ENCODE results near the gene PGGHG. TPM values are rescaled to one million over a fixed set of nuclear protein-coding genes. Genes with fewer than 3 reads are reported as not detected.

Gene PGGHG
- total and polyA plus RNA-seq, 10 of the 15 experiments (the other 5 are each of a cell fraction or from before 2014, with no cell fraction given): 0.10 to 8.3 (median 1.8) TPM

GRCh38 chr11:279040-279965, 9.6 kb upstream of the PGGHG start (continued):
- TF ChIP-seq HSF1 (IDR thresholded peaks at IDR 0.05; ENCODE audit: low read depth, low read length) (no peak), MTA3 (IDR thresholded peaks at IDR 0.05; ENCODE audit: borderline replicate concordance, low read length) (no peak), ZNF24 (IDR thresholded peaks at IDR 0.05) (no peak), TCF12 (IDR thresholded peaks at IDR 0.05; ENCODE audit: low read depth, low read length) (no peak), FOXK2 (IDR thresholded peaks at IDR 0.05) (no peak), EED (IDR thresholded peaks at IDR 0.05; ENCODE audit: low read depth) (no peak)
- TF ChIP-seq, protein P1, sequence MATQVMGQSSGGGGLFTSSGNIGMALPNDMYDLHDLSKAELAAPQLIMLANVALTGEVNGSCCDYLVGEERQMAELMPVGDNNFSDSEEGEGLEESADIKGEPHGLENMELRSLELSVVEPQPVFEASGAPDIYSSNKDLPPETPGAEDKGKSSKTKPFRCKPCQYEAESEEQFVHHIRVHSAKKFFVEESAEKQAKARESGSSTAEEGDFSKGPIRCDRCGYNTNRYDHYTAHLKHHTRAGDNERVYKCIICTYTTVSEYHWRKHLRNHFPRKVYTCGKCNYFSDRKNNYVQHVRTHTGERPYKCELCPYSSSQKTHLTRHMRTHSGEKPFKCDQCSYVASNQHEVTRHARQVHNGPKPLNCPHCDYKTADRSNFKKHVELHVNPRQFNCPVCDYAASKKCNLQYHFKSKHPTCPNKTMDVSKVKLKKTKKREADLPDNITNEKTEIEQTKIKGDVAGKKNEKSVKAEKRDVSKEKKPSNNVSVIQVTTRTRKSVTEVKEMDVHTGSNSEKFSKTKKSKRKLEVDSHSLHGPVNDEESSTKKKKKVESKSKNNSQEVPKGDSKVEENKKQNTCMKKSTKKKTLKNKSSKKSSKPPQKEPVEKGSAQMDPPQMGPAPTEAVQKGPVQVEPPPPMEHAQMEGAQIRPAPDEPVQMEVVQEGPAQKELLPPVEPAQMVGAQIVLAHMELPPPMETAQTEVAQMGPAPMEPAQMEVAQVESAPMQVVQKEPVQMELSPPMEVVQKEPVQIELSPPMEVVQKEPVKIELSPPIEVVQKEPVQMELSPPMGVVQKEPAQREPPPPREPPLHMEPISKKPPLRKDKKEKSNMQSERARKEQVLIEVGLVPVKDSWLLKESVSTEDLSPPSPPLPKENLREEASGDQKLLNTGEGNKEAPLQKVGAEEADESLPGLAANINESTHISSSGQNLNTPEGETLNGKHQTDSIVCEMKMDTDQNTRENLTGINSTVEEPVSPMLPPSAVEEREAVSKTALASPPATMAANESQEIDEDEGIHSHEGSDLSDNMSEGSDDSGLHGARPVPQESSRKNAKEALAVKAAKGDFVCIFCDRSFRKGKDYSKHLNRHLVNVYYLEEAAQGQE (IDR thresholded peaks at IDR 0.05; ENCODE audit: low read depth, low read length): no peak
- TF ChIP-seq, protein P2, sequence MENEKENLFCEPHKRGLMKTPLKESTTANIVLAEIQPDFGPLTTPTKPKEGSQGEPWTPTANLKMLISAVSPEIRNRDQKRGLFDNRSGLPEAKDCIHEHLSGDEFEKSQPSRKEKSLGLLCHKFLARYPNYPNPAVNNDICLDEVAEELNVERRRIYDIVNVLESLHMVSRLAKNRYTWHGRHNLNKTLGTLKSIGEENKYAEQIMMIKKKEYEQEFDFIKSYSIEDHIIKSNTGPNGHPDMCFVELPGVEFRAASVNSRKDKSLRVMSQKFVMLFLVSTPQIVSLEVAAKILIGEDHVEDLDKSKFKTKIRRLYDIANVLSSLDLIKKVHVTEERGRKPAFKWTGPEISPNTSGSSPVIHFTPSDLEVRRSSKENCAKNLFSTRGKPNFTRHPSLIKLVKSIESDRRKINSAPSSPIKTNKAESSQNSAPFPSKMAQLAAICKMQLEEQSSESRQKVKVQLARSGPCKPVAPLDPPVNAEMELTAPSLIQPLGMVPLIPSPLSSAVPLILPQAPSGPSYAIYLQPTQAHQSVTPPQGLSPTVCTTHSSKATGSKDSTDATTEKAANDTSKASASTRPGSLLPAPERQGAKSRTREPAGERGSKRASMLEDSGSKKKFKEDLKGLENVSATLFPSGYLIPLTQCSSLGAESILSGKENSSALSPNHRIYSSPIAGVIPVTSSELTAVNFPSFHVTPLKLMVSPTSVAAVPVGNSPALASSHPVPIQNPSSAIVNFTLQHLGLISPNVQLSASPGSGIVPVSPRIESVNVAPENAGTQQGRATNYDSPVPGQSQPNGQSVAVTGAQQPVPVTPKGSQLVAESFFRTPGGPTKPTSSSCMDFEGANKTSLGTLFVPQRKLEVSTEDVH (IDR thresholded peaks at IDR 0.05; ENCODE audit: low read depth, partially characterized antibody): no peak

Measured in GM12878 (cell line).